Transverse colon (tissue), 4 donors: ENCODE measurements around the gene IRF2.

ENCODE experiments used
- CTCF ChIP-seq, 5 experiments: fragments of 200-600 bp in 3 of 5; fragments of 450-650 bp in 2 of 5; sonication (generic) in 3 of 5; IDR thresholded peaks; 1 replicate in 2 of 5; 2 replicates in 3 of 5; pipeline ENCODE4 v1.5.1; 2016 to 2017; ENCODE audit warnings: antibody characterized with exemption in 5 of 5, inconsistent platforms in 3 of 5, mild to moderate bottlenecking in 2 of 5, moderate library complexity in 1 of 5
- EP300 ChIP-seq: sonication (generic); formaldehyde crosslinking; IDR thresholded peaks from one replicate; pipeline ENCODE4 v1.6.1; 2017; ENCODE audit warnings: antibody characterized with exemption, low read depth
- POLR2A ChIP-seq: fragments of 450-650 bp; IDR thresholded peaks from one replicate; pipeline ENCODE4 v1.6.1; 2016; ENCODE audit warnings: antibody characterized with exemption, mild to moderate bottlenecking, moderate library complexity
- POLR2AphosphoS5 ChIP-seq, 3 donors: sonication (generic); formaldehyde crosslinking; IDR thresholded peaks; one replicate each; pipeline ENCODE4 v1.6.1; 2016; ENCODE audit warnings: antibody characterized with exemption in 3 of 3

- TF ChIP-seq POLR2AphosphoS5 (IDR thresholded peaks at IDR 0.05), result no peak
- TF ChIP-seq CTCF (IDR thresholded peaks at IDR 0.05), result no peak
- TF ChIP-seq POLR2A, result no peak
- TF ChIP-seq EP300, result no peak
Measured at GRCh38 chr4:184422378-184422777, 52.0 kb downstream of the IRF2 start.
